IgD-negative memory B cell (primary cell): Measurements from ENCODE around the gene SLC7A7. TPM values are rescaled to one million over a fixed set of nuclear protein-coding genes. Genes with fewer than 3 reads are reported as not detected.

ENCODE experiments used
- H3K27ac Mint-ChIP-seq, 3 donors: one replicate each; pipeline ENCODE4 v1.8.0; 2020 to 2022; ENCODE audit warnings: mild to moderate bottlenecking in 3 of 3, mixed read lengths in 3 of 3, moderate library complexity in 1 of 3
- H3K27me3 Mint-ChIP-seq: one replicate; pipeline ENCODE4 v1.8.0; 2021; ENCODE audit warnings: mixed read lengths
- H3K36me3 Mint-ChIP-seq: one replicate; pipeline ENCODE4 v1.8.0; 2020; ENCODE audit warnings: mild to moderate bottlenecking, mixed read lengths
- H3K4me1 Mint-ChIP-seq, 3 donors: one replicate each; pipeline ENCODE4 v1.8.0; 2020 to 2022; ENCODE audit warnings: mixed read lengths in 3 of 3, mild to moderate bottlenecking in 1 of 3
- H3K4me3 Mint-ChIP-seq, 4 donors: one replicate each; pipeline ENCODE4 v1.8.0; 2020 to 2022; ENCODE audit warnings: mild to moderate bottlenecking in 4 of 4, mixed read lengths in 4 of 4, moderate library complexity in 3 of 4
- H3K9me3 Mint-ChIP-seq, 3 donors: one replicate each; pipeline ENCODE4 v1.8.0; 2020 to 2021; ENCODE audit warnings: mixed read lengths in 3 of 3, mild to moderate bottlenecking in 1 of 3
- polyA plus RNA-seq: library from polyadenylated mRNA; unstranded; fragments of 300-500 nt; fragmentation: Illumina TruSeq; gene quantifications from one replicate; pipeline ENCODE4 v1.2.3, GENCODE V29; 2021

Gene SLC7A7
- polyA plus RNA-seq, 1 donor from 2014 or later = 24.0 TPM

- Mint-ChIP-seq H3K36me3 (no peaks in the 10 kb centered on the region), H3K27ac (no peak overlapping the region), H3K4me1 (peaks cover 0 to 2% (median 2%) of the 10 kb centered on the region in 3 donors), H3K9me3 (no peaks in the 10 kb centered on the region), H3K4me3 (no peak overlapping the region), H3K27me3 (peaks cover 9% of the 10 kb centered on the region)
Measured at GRCh38 chr14:22847661-22848341, 32.6 kb upstream of the SLC7A7 start.

DNA sequence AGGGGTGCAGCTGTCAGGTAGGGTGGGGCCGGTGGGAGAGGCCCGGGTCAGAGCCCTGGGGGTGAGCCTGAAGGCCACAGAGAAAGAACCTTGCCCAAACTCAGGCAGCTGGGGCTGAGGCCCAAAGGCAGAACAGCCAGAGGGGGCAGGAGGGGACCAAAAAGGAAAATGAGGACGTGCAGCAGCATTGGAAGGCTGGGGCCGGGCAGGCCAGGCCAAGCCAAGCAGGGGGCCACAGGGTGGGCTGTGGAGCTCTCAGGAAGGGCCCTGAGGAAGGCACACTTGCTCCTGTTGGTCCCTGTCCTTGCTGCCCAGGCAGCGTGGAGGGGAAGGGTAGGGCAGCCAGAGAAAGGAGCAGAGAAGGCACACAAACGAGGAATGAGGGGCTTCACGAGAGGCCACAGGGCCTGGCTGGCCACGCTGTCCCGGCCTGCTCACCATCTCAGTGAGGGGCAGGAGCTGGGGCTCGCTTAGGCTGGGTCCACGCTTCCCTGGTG, 31.6 kb upstream of the SLC7A7 start:
- Mint-ChIP-seq H3K27me3 (peaks cover 9% of the 10 kb centered on the region), H3K9me3 (no peaks in the 10 kb centered on the region), H3K27ac (no peak overlapping the region), H3K4me1 (peaks cover 0 to 2% (median 0%) of the 10 kb centered on the region in 3 donors), H3K36me3 (no peaks in the 10 kb centered on the region), H3K4me3 (no peak overlapping the region)

DNA sequence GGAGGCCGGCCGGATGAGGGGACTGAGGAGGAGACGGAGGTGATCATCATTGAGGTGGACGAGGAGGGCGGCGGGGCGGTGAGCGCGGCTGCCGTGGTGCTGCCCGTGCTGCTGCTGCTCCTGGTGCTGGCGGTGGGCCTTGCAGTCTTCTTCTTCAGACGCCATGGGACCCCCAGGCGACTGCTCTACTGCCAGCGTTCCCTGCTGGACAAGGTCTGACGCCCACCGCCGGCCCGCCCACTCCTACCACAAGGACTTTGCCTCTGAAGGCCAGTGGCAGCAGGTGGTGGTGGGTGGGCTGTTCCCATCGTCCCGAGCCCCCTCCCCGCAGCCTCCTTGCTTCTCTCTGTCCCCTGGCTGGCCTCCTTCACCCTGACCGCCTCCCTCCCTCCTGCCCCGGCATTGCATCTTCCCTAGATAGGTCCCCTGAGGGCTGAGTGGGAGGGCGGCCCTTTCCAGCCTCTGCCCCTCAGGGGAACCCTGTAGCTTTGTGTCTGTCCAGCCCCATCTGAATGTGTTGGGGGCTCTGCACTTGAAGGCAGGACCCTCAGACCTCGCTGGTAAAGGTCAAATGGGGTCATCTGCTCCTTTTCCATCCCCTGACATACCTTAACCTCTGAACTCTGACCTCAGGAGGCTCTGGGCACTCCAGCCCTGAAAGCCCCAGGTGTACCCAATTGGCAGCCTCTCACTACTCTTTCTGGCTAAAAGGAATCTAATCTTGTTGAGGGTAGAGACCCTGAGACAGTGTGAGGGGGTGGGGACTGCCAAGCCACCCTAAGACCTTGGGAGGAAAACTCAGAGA, 30.8 kb upstream of the SLC7A7 start:
- H3K27me3 Mint-ChIP-seq = peaks cover 11% of the 10 kb centered on the region
- no peaks in the 10 kb centered on the region for H3K36me3 Mint-ChIP-seq
- H3K27ac Mint-ChIP-seq = no peak overlapping the region
- H3K4me1 Mint-ChIP-seq = peaks cover 0 to 2% (median 0%) of the 10 kb centered on the region in 3 donors
- peak overlapping the region in 1 of 4 donors; percentile 37 for H3K4me3 Mint-ChIP-seq
- H3K9me3 Mint-ChIP-seq = no peaks in the 10 kb centered on the region

GRCh38 chr14:22845103-22845394, 29.8 kb upstream of the SLC7A7 start:
- no peak overlapping the region for H3K4me3 Mint-ChIP-seq
- no peaks in the 10 kb centered on the region for H3K9me3 Mint-ChIP-seq
- no peaks in the 10 kb centered on the region for H3K36me3 Mint-ChIP-seq
- peaks cover 0 to 2% (median 0%) of the 10 kb centered on the region in 3 donors for H3K4me1 Mint-ChIP-seq
- H3K27me3 Mint-ChIP-seq = peaks cover 14% of the 10 kb centered on the region
- no peak overlapping the region for H3K27ac Mint-ChIP-seq

DNA sequence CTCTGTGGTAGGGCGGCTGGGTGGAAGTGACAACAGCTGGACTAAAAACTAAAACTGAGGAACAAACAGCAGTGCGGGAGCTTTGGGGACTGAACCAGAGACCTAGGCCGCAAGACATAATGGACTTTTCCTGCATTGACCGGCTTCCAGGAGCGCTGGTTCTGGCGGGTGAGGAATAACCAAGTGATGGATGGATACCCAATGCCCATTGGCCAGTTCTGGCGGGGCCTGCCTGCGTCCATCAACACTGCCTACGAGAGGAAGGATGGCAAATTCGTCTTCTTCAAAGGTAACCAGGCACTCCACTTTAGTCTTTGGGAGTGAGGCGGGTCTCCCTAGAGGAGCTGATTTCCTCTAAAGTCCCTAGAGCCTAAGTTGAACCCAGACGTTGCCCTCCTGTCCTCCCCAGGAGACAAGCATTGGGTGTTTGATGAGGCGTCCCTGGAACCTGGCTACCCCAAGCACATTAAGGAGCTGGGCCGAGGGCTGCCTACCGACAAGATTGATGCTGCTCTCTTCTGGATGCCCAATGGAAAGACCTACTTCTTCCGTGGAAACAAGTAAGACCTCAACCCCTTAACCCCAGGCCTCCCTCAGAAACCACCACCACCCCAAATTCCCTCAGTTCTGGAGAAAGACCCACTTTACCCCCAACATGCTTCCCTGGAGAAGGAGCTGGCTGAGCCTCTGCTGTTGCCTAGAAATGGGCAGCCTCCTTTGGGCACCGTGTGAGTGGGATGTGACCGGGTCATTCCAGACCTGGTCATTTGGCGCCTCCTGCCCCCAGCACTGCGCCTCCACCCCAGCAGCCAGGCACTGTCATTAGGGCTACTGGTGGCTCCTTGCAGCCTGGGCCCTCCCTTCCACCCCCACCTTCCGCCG, 29.2 kb upstream of the SLC7A7 start:
- Mint-ChIP-seq H3K9me3 (no peaks in the 10 kb centered on the region), H3K27me3 (peaks cover 14% of the 10 kb centered on the region), H3K4me3 (no peak overlapping the region), H3K27ac (peak overlapping the region in 1 of 3 donors; percentile 47), H3K36me3 (no peaks in the 10 kb centered on the region), H3K4me1 (peaks cover 0 to 2% (median 0%) of the 10 kb centered on the region in 3 donors)

- Mint-ChIP-seq H3K4me3 (no peak overlapping the region), H3K27ac (no peak overlapping the region), H3K27me3 (peaks cover 19% of the 10 kb centered on the region), H3K9me3 (no peaks in the 10 kb centered on the region), H3K4me1 (peaks cover 0 to 2% (median 0%) of the 10 kb centered on the region in 3 donors), H3K36me3 (no peaks in the 10 kb centered on the region)
Measured at GRCh38 chr14:22843123-22843925, 28.1 kb upstream of the SLC7A7 start.

- no peaks in the 10 kb centered on the region for H3K9me3 Mint-ChIP-seq
Measured at GRCh38 chr14:22842211-22843122, 27.2 kb upstream of the SLC7A7 start.

GRCh38 chr14:22841769-22842168, 26.5 kb upstream of the SLC7A7 start:
- no peak overlapping the region for H3K27ac Mint-ChIP-seq
- H3K27me3 Mint-ChIP-seq = peaks cover 25% of the 10 kb centered on the region
- no peaks in the 10 kb centered on the region for H3K36me3 Mint-ChIP-seq
- no peak overlapping the region for H3K4me3 Mint-ChIP-seq
- H3K4me1 Mint-ChIP-seq = peaks cover 0 to 3% (median 3%) of the 10 kb centered on the region in 3 donors
- no peaks in the 10 kb centered on the region for H3K9me3 Mint-ChIP-seq

More at GRCh38 chr14:22842211-22843122, 27.2 kb upstream of the SLC7A7 start:
- peaks cover 0 to 3% (median 0%) of the 10 kb centered on the region in 3 donors for H3K4me1 Mint-ChIP-seq
- H3K27ac Mint-ChIP-seq = no peak overlapping the region
- H3K36me3 Mint-ChIP-seq = no peaks in the 10 kb centered on the region
- no peak overlapping the region for H3K4me3 Mint-ChIP-seq
- peaks cover 21% of the 10 kb centered on the region for H3K27me3 Mint-ChIP-seq

DNA sequence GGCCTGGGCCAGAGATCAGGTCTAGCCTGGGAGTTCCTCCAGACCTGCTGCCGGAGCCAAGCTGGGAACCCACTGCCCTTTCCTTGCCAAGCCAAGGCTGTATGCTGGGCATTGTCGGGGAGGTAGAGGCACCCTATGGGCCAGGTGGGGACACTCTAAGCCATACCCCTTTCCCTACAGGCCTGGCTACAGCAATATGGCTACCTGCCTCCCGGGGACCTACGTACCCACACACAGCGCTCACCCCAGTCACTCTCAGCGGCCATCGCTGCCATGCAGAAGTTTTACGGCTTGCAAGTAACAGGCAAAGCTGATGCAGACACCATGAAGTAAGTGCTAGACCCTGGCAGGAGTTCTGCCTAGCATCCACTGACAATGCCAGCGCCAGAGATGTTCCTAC, 26.1 kb upstream of the SLC7A7 start:
- Mint-ChIP-seq H3K27ac (no peak overlapping the region), H3K9me3 (no peaks in the 10 kb centered on the region), H3K36me3 (no peaks in the 10 kb centered on the region), H3K27me3 (peaks cover 26% of the 10 kb centered on the region), H3K4me1 (peaks cover 0 to 3% (median 3%) of the 10 kb centered on the region in 3 donors), H3K4me3 (no peak overlapping the region)

- Mint-ChIP-seq H3K27ac (no peak overlapping the region), H3K36me3 (no peaks in the 10 kb centered on the region), H3K9me3 (no peaks in the 10 kb centered on the region), H3K4me3 (no peak overlapping the region), H3K4me1 (peaks cover 0 to 3% (median 3%) of the 10 kb centered on the region in 3 donors), H3K27me3 (peaks cover 20% of the 10 kb centered on the region)
Measured at GRCh38 chr14:22839159-22839779, 24.0 kb upstream of the SLC7A7 start.

DNA sequence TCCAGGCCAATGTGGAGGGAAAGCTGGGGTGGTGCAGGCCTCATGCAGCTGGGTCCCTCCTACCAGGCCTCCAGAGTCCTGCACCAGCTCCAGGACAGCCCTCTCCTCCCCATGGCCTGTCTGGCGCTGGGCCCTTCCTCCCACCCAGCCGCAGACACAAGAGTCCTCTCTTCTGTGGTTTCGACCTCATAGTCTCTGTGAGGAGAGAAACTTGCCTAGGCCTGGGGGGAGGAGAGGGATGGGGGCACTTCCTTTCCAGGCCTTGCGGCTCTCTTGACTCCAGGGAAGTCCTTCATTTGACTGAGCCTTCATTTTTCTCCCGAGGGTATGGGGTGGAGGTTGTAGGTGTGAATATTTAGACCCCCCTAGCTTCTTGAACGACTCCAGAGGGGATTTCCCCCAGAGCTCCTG, 23.4 kb upstream of the SLC7A7 start:
- Mint-ChIP-seq H3K4me3 (no peak overlapping the region), H3K4me1 (peaks cover 0 to 3% (median 3%) of the 10 kb centered on the region in 3 donors), H3K9me3 (no peaks in the 10 kb centered on the region), H3K27ac (no peak overlapping the region), H3K36me3 (no peaks in the 10 kb centered on the region), H3K27me3 (peaks cover 18% of the 10 kb centered on the region)

DNA sequence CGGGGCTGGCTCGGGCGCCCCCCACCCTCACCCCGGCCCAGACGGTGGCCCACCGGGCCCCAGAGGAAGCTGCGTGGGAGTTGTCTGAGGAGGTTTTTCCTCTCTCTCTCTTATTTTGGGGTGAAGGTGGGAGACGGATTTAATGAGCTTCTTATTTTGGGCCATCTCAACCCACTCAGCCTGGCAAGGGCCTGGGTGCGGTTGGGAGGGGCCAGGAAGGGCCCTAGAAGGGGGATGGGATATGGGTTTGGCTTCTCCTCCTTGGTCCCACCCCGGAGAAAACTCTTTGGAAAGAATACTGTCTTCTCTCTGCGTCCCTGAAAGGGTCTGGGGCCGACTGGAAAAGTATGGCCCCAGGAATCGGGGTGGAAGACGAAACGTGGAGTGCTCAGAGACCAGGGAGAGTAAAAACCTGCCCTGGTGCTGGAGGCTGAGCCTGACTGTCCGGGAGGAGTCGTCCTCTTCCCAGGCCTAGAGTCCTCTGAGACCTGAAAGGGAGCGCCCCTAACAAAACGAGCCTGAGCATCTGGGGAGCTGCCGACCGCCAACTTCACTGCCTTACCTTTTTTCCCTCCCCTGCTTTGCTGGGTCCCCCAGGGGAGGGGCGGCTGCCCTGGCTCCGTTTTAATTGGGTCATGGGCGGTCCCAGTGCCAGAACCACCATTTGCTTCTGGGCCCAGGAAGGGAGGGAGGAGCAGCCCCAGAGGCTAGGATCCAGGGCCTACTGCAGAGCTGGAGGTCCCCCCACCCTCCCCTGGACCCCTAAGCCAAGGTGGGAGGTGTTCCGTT, 22.7 kb upstream of the SLC7A7 start:
- H3K36me3 Mint-ChIP-seq = no peaks in the 10 kb centered on the region
- peaks cover 0 to 3% (median 3%) of the 10 kb centered on the region in 3 donors for H3K4me1 Mint-ChIP-seq
- no peaks in the 10 kb centered on the region for H3K9me3 Mint-ChIP-seq
- H3K27ac Mint-ChIP-seq = no peak overlapping the region
- H3K4me3 Mint-ChIP-seq = peak overlapping the region; percentile 30 to 72 (median 44)
- peaks cover 18% of the 10 kb centered on the region for H3K27me3 Mint-ChIP-seq
